H1 (cell line): ENCODE results near the gene TFRC. TPM values are rescaled to one million over a fixed set of nuclear protein-coding genes. Genes with fewer than 3 reads are reported as not detected.

Experiments
- ATF3 ChIP-seq: IDR thresholded peaks from 2 replicates; pipeline ENCODE4 v1.6.1; 2011; ENCODE audit warnings: low read depth, mild to moderate bottlenecking, low read length; ENCODE audit not compliant: insufficient read depth
- MAFK ChIP-seq: IDR thresholded peaks from 2 replicates; pipeline ENCODE4 v1.6.1; 2012; ENCODE audit warnings: low read depth, mild to moderate bottlenecking, improper control_type of control experiment, low read length
- PHF8 ChIP-seq: fragments of 200-600 bp; sonication (generic); conservative IDR thresholded peaks from 2 replicates; pipeline ENCODE4 v1.7.1; 2012; ENCODE audit warnings: low read depth, mild to moderate bottlenecking, inconsistent platforms, low read length, moderate library complexity
- polyA plus RNA-seq, 7 experiments: library from polyadenylated mRNA; depleted of rRNA in 3 of 7; stranded (reverse) in 5 of 7; unstranded in 2 of 7; fragments of >200 nt in 5 of 7; fragments of 200-250 nt in 2 of 7; gene quantifications; 1 replicate in 5 of 7; 2 replicates in 1 of 7; 4 replicates in 1 of 7; pipeline versions ENCODE4 v1.2.1 to v1.2.3, GENCODE V29; 2011 to 2013; ENCODE audit warnings: missing spikeins in 2 of 7, mixed read lengths in 2 of 7
- total RNA-seq: library from RNA; stranded (reverse); fragmentation: NEBNext Ultra II Directional; extraction: Animal tissue kit (Norgen Biotek cat#: 25700); gene quantifications from 2 replicates; pipeline ENCODE4 v1.2.1, GENCODE V29; 2021

The TFRC gene
- total and polyA plus RNA-seq, 2 of the 8 experiments (the other 6 are each of a cell fraction or from before 2014, with no cell fraction given): 67.3 to 161 TPM

DNA sequence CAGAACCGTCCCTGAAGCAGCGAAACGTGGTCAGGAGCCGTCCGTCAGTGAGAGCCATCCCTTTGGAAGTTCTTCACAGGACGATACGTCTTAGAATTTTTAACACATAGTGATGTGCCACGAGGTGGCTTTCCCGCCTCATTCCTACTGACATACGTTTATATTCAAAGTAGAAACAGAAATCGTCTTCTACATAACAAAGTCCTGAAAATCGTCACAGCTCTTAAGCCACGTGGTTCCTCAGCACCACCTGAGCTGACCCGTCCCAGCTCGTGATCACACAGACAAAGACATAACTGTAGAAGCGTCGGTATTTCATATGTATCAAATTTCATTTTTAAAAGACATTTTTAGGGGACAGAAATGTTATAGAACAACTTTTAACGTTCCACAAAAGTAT lies 73.5 kb downstream of the TFRC start (continued):
- no peak for TF ChIP-seq ATF3
- TF ChIP-seq MAFK: no peak
- no peak for TF ChIP-seq PHF8
- TF ChIP-seq, all 59 proteins: peak for 0
